Smooth muscle cell (in vitro differentiated cells): Measurements from ENCODE around the gene ABLIM3. TPM values are rescaled to one million over a fixed set of nuclear protein-coding genes. Genes with fewer than 3 reads are reported as not detected.

Experiments
- DNase-seq: peaks from one replicate; lab custom pipeline; 2025; ENCODE audit not compliant: unreplicated experiment; lab: John Stamatoyannopoulos, UW
- H2AFZ ChIP-seq: fragments of 200-600 bp; sonication (generic); 2 replicates; pipeline ENCODE4 v1.6.0; 2016; ENCODE audit warnings: antibody characterized with exemption, low read depth, mild to moderate bottlenecking
- H3F3A ChIP-seq: fragments of 200-600 bp; sonication (generic); 2 replicates; pipeline ENCODE4 v1.6.0; 2017; ENCODE audit warnings: antibody characterized with exemption, low read depth
- H3K27ac ChIP-seq: fragments of 200-600 bp; sonication (generic); 2 replicates; pipeline ENCODE4 v1.5.1; 2016; ENCODE audit warnings: low read depth, mild to moderate bottlenecking
- H3K27me3 ChIP-seq: fragments of 200-600 bp; sonication (generic); 2 replicates; pipeline ENCODE4 v1.6.1; 2016; ENCODE audit warnings: low read depth, mild to moderate bottlenecking
- H3K36me3 ChIP-seq: fragments of 200-600 bp; sonication (generic); 2 replicates; pipeline ENCODE4 v1.5.1; 2016; ENCODE audit warnings: low read depth
- H3K4me1 ChIP-seq: fragments of 200-600 bp; sonication (generic); 2 replicates; pipeline ENCODE4 v1.5.1; 2016; ENCODE audit warnings: low read depth
- H3K4me2 ChIP-seq: fragments of 200-600 bp; sonication (generic); 2 replicates; pipeline ENCODE4 v1.6.0; 2016; ENCODE audit warnings: mild to moderate bottlenecking
- H3K4me3 ChIP-seq: fragments of 200-600 bp; sonication (generic); 2 replicates; pipeline ENCODE4 v1.5.1; 2016; ENCODE audit warnings: mild to moderate bottlenecking
- H3K79me2 ChIP-seq: fragments of 200-600 bp; sonication (generic); 2 replicates; pipeline ENCODE4 v1.6.0; 2016; ENCODE audit warnings: low read depth, mild to moderate bottlenecking
- H3K9ac ChIP-seq: fragments of 200-600 bp; sonication (generic); 2 replicates; pipeline ENCODE4 v1.6.0; 2016; ENCODE audit warnings: low read depth
- H3K9me3 ChIP-seq: fragments of 200-600 bp; sonication (generic); replicated peaks from 2 replicates; pipeline ENCODE4 v1.5.1; 2016; ENCODE audit warnings: low read depth
- H4K20me1 ChIP-seq: fragments of 200-600 bp; sonication (generic); 2 replicates; pipeline ENCODE4 v1.6.0; 2016; ENCODE audit warnings: low read depth
- CTCF ChIP-seq: fragments of 200-600 bp; sonication (generic); IDR thresholded peaks from 2 replicates; pipeline ENCODE4 v1.5.1; 2017; ENCODE audit warnings: borderline replicate concordance, mild to moderate bottlenecking, antibody characterized with exemption; ENCODE audit not compliant: insufficient read depth, poor library complexity, severe bottlenecking
- WGBS: methylation state at CpG from one replicate; pipeline ENCODE4 v1.1.7; 2016; ENCODE audit warnings: low lambda C conversion rate; 5-methylcytosine and 5-hydroxymethylcytosine counted together
- polyA plus RNA-seq: library from polyadenylated mRNA; unstranded; fragments of >200 nt; fragmentation: Nextera tagmentation; extraction: Ambion mirVana; gene quantifications from 2 replicates; pipeline ENCODE4 v1.2.1, GENCODE V29; 2016
- total RNA-seq: library from RNA; depleted of rRNA; stranded (reverse); fragments of >200 nt; gene quantifications from 2 replicates; pipeline ENCODE4 v1.2.3, GENCODE V29; 2014

ABLIM3 gene
- total and polyA plus RNA-seq, 2 experiments from 2014 or later: 2.6 to 6.8 TPM

GRCh38 chr5:149188383-149188782, 47.1 kb downstream of the ABLIM3 start:
- DNase-seq: no peak
- no peak overlapping the region for H3K4me2 ChIP-seq

GRCh38 chr5:149195337-149195887, 54.1 kb downstream of the ABLIM3 start:
- WGBS: 83% methylated on average over 9 of the region's 9 CpGs
- no peaks in the 10 kb centered on the region for H3K36me3 ChIP-seq

More at GRCh38 chr5:149188383-149188782, 47.1 kb downstream of the ABLIM3 start:
- H3F3A ChIP-seq: no peaks in the 10 kb centered on the region
- no peak overlapping the region for H2AFZ ChIP-seq
- H3K4me1 ChIP-seq: peaks cover 4% of the 10 kb centered on the region
- H3K4me3 ChIP-seq: no peak overlapping the region
- no peak overlapping the region for H3K27ac ChIP-seq
- WGBS: 95% methylated on average over 3 of the region's 3 CpGs
- H3K36me3 ChIP-seq: no peaks in the 10 kb centered on the region
- no peak overlapping the region for H3K9ac ChIP-seq
- peaks cover 2% of the 10 kb centered on the region for H3K27me3 ChIP-seq
- no peaks in the 10 kb centered on the region for H3K9me3 ChIP-seq
- TF ChIP-seq CTCF: no peak
- H4K20me1 ChIP-seq: no peaks in the 10 kb centered on the region
- H3K79me2 ChIP-seq: no peaks in the 10 kb centered on the region

GRCh38 chr5:149195962-149196361, 54.7 kb downstream of the ABLIM3 start:
- Histone ChIP-seq H3K9ac (no peak overlapping the region), H3F3A (no peaks in the 10 kb centered on the region), H3K27me3 (no peaks in the 10 kb centered on the region), H3K4me1 (peaks cover 4% of the 10 kb centered on the region), H3K27ac (no peak overlapping the region), H3K9me3 (no peaks in the 10 kb centered on the region), H3K79me2 (no peaks in the 10 kb centered on the region), H3K4me3 (no peak overlapping the region), H3K4me2 (no peak overlapping the region), H4K20me1 (no peaks in the 10 kb centered on the region), H2AFZ (no peak overlapping the region), H3K36me3 (no peaks in the 10 kb centered on the region)
- no peak for TF ChIP-seq CTCF
- WGBS: 93% methylated on average over 1 of the region's 1 CpG
- DNase-seq: no peak

More at GRCh38 chr5:149195337-149195887, 54.1 kb downstream of the ABLIM3 start:
- Histone ChIP-seq H3K4me3 (no peak overlapping the region), H3K9me3 (no peaks in the 10 kb centered on the region), H3K79me2 (no peaks in the 10 kb centered on the region), H3K27ac (no peak overlapping the region), H3F3A (no peaks in the 10 kb centered on the region), H2AFZ (no peak overlapping the region), H3K4me1 (peaks cover 4% of the 10 kb centered on the region), H4K20me1 (no peaks in the 10 kb centered on the region), H3K4me2 (no peak overlapping the region), H3K27me3 (no peaks in the 10 kb centered on the region), H3K9ac (no peak overlapping the region)
- TF ChIP-seq CTCF: no peak
- no peak for DNase-seq

GRCh38 chr5:149198148-149198547, 56.9 kb downstream of the ABLIM3 start:
- no peak for TF ChIP-seq CTCF
- Histone ChIP-seq H3K9ac (no peak overlapping the region), H3K4me2 (no peak overlapping the region), H4K20me1 (no peaks in the 10 kb centered on the region), H3K9me3 (no peaks in the 10 kb centered on the region), H3F3A (no peaks in the 10 kb centered on the region), H3K79me2 (no peaks in the 10 kb centered on the region), H3K27ac (no peak overlapping the region), H3K4me1 (no peaks in the 10 kb centered on the region), H3K27me3 (no peaks in the 10 kb centered on the region), H3K36me3 (no peaks in the 10 kb centered on the region), H3K4me3 (no peak overlapping the region), H2AFZ (no peak overlapping the region)
- WGBS: 90% methylated on average over 9 of the region's 9 CpGs
- DNase-seq: no peak
